ENCODE results near the gene C9orf78. TPM values are rescaled to one million over a fixed set of nuclear protein-coding genes. Genes with fewer than 3 reads are reported as not detected.
A peak's percentile ranks its signal among the peaks of the same experiment; 100 is the strongest.

Gene C9orf78
- total and polyA plus RNA-seq, 9 of the 15 experiments (the other 6 are each of a cell fraction or from before 2014, with no cell fraction given), result 94.6 to 266 (median 202) TPM

- TF ChIP-seq RNF2 (IDR thresholded peaks at IDR 0.05) (no peak), LARP7 (IDR thresholded peaks at IDR 0.05) (no peak), SRSF1 (IDR thresholded peaks at IDR 0.05; ENCODE audit: low read depth, low read length) (no peak), KLF13 (tag; IDR thresholded peaks at IDR 0.05; ENCODE audit: borderline replicate concordance, low read depth) (no peak), SIX5 (IDR thresholded peaks at IDR 0.05; ENCODE audit: borderline replicate concordance in 1 of 2, insufficient read depth in 1 of 2, low read depth in 1 of 2, low read length in 2 of 2) (no peak), HMGN3 (IDR thresholded peaks at IDR 0.05; ENCODE audit: borderline replicate concordance, extremely low read depth, insufficient read length, low read depth, low read length) (no peak), RBFOX2 (IDR thresholded peaks at IDR 0.05; ENCODE audit: low read depth, low read length) (peak; percentile 67), MED1 (CRISPR knock-in tag; IDR thresholded peaks at IDR 0.05; ENCODE audit: borderline replicate concordance) (no peak), YBX1 (IDR thresholded peaks at IDR 0.05) (no peak), POLR2AphosphoS2 (IDR thresholded peaks at IDR 0.05; ENCODE audit: low read length) (no peak), ARID4B (CRISPR knock-in tag; IDR thresholded peaks at IDR 0.05) (0 out of 2 replicates have a peak, but pooled peaks have one; percentile 51)
- TF ChIP-seq, protein P1, sequence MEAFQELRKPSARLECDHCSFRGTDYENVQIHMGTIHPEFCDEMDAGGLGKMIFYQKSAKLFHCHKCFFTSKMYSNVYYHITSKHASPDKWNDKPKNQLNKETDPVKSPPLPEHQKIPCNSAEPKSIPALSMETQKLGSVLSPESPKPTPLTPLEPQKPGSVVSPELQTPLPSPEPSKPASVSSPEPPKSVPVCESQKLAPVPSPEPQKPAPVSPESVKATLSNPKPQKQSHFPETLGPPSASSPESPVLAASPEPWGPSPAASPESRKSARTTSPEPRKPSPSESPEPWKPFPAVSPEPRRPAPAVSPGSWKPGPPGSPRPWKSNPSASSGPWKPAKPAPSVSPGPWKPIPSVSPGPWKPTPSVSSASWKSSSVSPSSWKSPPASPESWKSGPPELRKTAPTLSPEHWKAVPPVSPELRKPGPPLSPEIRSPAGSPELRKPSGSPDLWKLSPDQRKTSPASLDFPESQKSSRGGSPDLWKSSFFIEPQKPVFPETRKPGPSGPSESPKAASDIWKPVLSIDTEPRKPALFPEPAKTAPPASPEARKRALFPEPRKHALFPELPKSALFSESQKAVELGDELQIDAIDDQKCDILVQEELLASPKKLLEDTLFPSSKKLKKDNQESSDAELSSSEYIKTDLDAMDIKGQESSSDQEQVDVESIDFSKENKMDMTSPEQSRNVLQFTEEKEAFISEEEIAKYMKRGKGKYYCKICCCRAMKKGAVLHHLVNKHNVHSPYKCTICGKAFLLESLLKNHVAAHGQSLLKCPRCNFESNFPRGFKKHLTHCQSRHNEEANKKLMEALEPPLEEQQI (IDR thresholded peaks at IDR 0.05), result no peak
These were observed 12.1 kb downstream of the C9orf78 start (continued) for GRCh38 chr9:129822898-129823541.
